H1 (cell line): ENCODE results near the gene FOXF1.

ENCODE experiments used
- CTCF ChIP-seq, 3 experiments: IDR thresholded peaks; 1 replicate in 2 of 3; 2 replicates in 1 of 3; pipeline versions ENCODE4 v1.5.1 to v1.6.1; 2011; ENCODE audit warnings: low read length in 3 of 3, mild to moderate bottlenecking in 3 of 3, inconsistent platforms in 2 of 3, low read depth in 1 of 3, moderate library complexity in 1 of 3; ENCODE audit not compliant: insufficient read depth in 1 of 3; ENCODE audit errors: control extremely low read depth in 1 of 3
- GABPA ChIP-seq: IDR thresholded peaks from 2 replicates; pipeline ENCODE4 v1.6.1; 2011; ENCODE audit warnings: mild to moderate bottlenecking, low read length, moderate library complexity, borderline replicate concordance; ENCODE audit not compliant: insufficient read depth
- ZNF274 ChIP-seq: IDR thresholded peaks from 2 replicates; pipeline ENCODE4 v1.7.0; 2012; ENCODE audit warnings: low read length, borderline replicate concordance; ENCODE audit errors: extremely low read depth

GRCh38 chr16:86532526-86532815 is 22.1 kb downstream of the FOXF1 start:
- no peak for TF ChIP-seq GABPA
- TF ChIP-seq ZNF274, result no peak
- TF ChIP-seq CTCF (IDR thresholded peaks at IDR 0.05; ENCODE audit: control extremely low read depth in 1 of 3, insufficient read depth in 1 of 3, low read depth in 1 of 3, low read length in 3 of 3), result no peak
